Pancreas (tissue), 10 donors: Measurements from ENCODE around the gene KRT2. TPM values are rescaled to one million over a fixed set of nuclear protein-coding genes. Genes with fewer than 3 reads are reported as not detected.

Experiments used
- ATAC-seq, 4 donors: fragments of 200-7000 bp; cut with Tn5 transposase; one replicate each; pipeline versions ENCODE4 v1.8.0 to v1.9.1; 2020; ENCODE audit warnings: mild to moderate bottlenecking in 4 of 4, moderate library complexity in 4 of 4
- DNase-seq, 6 donors: peaks; one replicate each; pipeline ENCODE4 v3.0.0-alpha.2; 2020
- FAIRE-seq: peaks from 2 replicates; lab custom pipeline; 2012; peaks lifted over from hg19 to GRCh38; lab: Jason Lieb, UNC
- H3K27ac ChIP-seq, 4 donors: fragments of 200-600 bp; sonication (generic); 1 replicate in 3 of 4; 2 replicates in 1 of 4; pipeline versions ENCODE4 v1.5.0 to v1.8.0; 2020
- H3K27me3 ChIP-seq, 4 donors: fragments of 200-600 bp; one replicate each; pipeline ENCODE4 v1.8.0; 2021
- H3K36me3 ChIP-seq, 3 donors: fragments of 200-600 bp; sonication (generic) in 1 of 3; one replicate each; pipeline versions ENCODE4 v1.5.0 to v1.8.0; 2020 to 2021
- H3K4me1 ChIP-seq, 3 donors: fragments of 200-600 bp; one replicate each; pipeline ENCODE4 v1.8.0; 2021
- H3K4me3 ChIP-seq, 4 donors: fragments of 200-600 bp; sonication (generic) in 2 of 4; one replicate each; pipeline versions ENCODE4 v1.5.0 to v1.8.0; 2020 to 2021
- H3K9me3 ChIP-seq, 4 donors: fragments of 200-600 bp; one replicate each; pipeline ENCODE4 v1.8.0; 2021
- WGBS, 2 donors: extraction: QIAGEN DNeasy Blood & Tissue Kit; methylation state at CpG; one replicate each; pipeline ENCODE4 v1.1.7; 2013; 5-methylcytosine and 5-hydroxymethylcytosine counted together
- intact Hi-C, 3 donors: fragments of 100-400 bp; cut with DNase I; formaldehyde crosslinking; loops; one replicate each; pipeline versions ENCODE4 v1.11.1 to v1.14.2; 2022
- polyA plus RNA-seq, 2 donors: library from polyadenylated mRNA; stranded (reverse); fragments of 200-250 nt; gene quantifications; one replicate each; pipeline ENCODE4 v1.2.3, GENCODE V29; 2013
- total RNA-seq, 6 donors: library from RNA; stranded (reverse); fragmentation: NEBNext Ultra II Directional in 4 of 6; extraction: Animal tissue kit (Norgen Biotek cat#: 25700) in 4 of 6; gene quantifications; one replicate each; pipeline versions ENCODE4 v1.2.1 to v1.2.4, GENCODE V29; 2021 to 2023
- TF ChIP-seq, protein P1 (sequence below), 4 donors: fragments of 200-600 bp; sonication (generic) in 3 of 4; IDR thresholded peaks; one replicate each; pipeline versions ENCODE4 v1.5.0 to v1.8.0; 2021; ENCODE audit warnings: antibody characterized with exemption in 4 of 4
- donor health status: healthy with polysubstance abuse.
- donor health status: DM: no; HTN: no; CAD: no; lungs with moderate emphysema.
- donor health status: DM: no; HTN: no; CAD: no.
- donor health status: control.
- donor health status: control.
- donor health status: Bipolar disorder and iron deficiency.
- donor health status: DM: yes; HTN: yes; CAD: no.
- donor health status: DM: no; HTN: no; CAD: no.
- donor health status: DM: no; HTN: no; CAD: no.
- donor health status: DM: yes; HTN: yes; CAD: no.

KRT2 gene
- total and polyA plus RNA-seq, 8 donors, result 0.02 TPM; not detected in 7

DNA sequence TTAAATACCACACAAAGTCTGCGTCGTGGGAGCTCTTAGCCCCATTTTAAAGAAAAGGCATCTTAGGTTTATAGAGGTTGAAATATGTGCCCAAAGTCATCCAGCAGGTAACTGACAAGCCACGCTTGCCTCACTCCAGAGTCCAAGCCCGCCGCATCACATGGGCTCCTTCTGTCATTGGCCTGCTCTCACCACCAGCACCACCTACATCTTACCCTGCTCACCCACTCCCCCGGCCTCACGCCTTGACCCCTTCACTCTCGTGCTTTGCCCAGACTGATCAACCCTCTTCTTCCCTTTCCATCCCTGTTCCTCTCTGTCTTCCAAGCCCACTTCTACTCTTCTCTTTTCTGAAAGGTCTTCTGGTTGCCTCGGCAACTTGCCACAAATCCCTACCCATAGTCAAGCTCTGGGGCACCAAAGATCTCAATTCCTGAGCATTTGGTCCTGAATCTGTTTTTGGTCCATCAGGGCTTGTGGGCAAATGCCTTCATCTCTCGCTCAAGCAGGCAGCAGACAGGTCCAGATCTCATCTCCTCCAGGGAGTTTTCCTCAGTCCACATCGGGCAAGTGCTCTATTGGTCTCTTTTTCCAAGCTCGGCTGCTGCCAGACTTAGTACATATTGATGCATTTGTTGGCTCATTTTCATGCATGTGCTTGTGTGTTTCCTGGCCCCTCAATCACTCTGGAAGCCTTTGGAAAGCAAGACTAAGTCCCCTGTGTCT, 31.7 kb upstream of the KRT2 start:
- 73 to 75% methylated on average over 12 of the region's 12 CpGs for WGBS, 2 donors
- no peaks in the 10 kb centered on the region for H3K9me3 ChIP-seq

DNA sequence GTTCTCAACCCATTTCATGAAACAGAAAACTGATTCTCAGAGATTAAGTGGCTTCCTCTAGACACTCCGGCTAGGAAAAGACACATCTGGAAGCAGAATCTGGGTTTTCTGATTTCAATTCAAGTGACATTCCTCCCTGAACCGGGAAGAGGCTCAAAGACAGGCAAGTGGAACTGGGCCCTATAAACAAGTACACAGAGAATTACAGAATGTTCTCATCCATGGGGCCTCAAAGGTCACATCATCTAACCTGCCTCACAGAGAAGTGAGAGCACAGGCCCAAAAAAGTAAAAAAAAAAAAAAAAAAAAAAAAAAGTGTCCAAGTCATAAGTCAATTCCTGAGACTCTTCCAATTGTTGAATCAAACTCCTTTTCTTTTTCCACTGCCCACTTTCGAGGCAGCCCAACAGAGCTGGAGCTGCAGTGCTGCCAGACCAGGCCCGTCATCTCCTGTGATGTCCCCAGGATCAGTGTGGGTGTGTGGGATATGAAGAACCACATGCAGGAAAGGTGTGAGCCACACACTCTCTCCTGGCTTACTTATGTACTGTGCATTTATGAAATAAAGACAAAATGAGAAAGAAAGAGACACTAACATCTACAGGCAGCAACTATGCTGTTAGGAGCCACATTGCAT, 31.0 kb upstream of the KRT2 start:
- Histone ChIP-seq H3K36me3 (no peaks in the 10 kb centered on the region), H3K4me3 (no peak overlapping the region), H3K27ac (no peak overlapping the region), H3K9me3 (no peaks in the 10 kb centered on the region), H3K27me3 (no peaks in the 10 kb centered on the region), H3K4me1 (no peaks in the 10 kb centered on the region)
- intact Hi-C loops, result no loop called here
- DNase-seq, result no peak
- no peak for FAIRE-seq
- WGBS, 2 donors, result 68 to 74% methylated on average over 4 of the region's 4 CpGs
- ATAC-seq, result no peak
- TF ChIP-seq, protein P1, sequence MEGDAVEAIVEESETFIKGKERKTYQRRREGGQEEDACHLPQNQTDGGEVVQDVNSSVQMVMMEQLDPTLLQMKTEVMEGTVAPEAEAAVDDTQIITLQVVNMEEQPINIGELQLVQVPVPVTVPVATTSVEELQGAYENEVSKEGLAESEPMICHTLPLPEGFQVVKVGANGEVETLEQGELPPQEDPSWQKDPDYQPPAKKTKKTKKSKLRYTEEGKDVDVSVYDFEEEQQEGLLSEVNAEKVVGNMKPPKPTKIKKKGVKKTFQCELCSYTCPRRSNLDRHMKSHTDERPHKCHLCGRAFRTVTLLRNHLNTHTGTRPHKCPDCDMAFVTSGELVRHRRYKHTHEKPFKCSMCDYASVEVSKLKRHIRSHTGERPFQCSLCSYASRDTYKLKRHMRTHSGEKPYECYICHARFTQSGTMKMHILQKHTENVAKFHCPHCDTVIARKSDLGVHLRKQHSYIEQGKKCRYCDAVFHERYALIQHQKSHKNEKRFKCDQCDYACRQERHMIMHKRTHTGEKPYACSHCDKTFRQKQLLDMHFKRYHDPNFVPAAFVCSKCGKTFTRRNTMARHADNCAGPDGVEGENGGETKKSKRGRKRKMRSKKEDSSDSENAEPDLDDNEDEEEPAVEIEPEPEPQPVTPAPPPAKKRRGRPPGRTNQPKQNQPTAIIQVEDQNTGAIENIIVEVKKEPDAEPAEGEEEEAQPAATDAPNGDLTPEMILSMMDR (IDR thresholded peaks at IDR 0.05), result no peak

More for the DNA sequence above, 31.7 kb upstream of the KRT2 start:
- TF ChIP-seq, protein P1 (IDR thresholded peaks at IDR 0.05), result no peak
- no peaks in the 10 kb centered on the region for H3K36me3 ChIP-seq
- H3K27ac ChIP-seq, result no peak overlapping the region
- ATAC-seq (no peak), DNase-seq (no peak), FAIRE-seq (no peak)
- H3K27me3 ChIP-seq, result peaks cover 0 to 3% (median 0%) of the 10 kb centered on the region in 4 donors
- intact Hi-C loops, result no loop called here
- no peak overlapping the region for H3K4me3 ChIP-seq
- H3K4me1 ChIP-seq, result no peaks in the 10 kb centered on the region

DNA sequence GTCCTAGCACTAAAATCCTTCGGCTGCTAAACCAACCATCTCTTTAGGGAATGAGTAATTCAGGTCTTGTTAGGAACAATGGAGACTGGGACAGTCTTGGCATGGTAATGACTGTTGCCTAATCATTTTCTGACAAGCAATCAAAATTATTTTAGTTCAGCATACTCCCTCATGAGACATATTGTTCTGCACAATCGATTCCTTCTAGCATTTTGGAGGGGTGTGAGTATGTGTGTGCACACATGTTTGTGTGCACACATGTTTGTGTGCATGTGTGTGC, 30.3 kb upstream of the KRT2 start:
- no peak overlapping the region for H3K27ac ChIP-seq
- TF ChIP-seq, protein P1 (IDR thresholded peaks at IDR 0.05), result no peak
- DNase-seq (no peak), ATAC-seq (no peak), FAIRE-seq (no peak)
- 58 to 74% methylated on average over 2 of the region's 2 CpGs for WGBS, 2 donors
- no peaks in the 10 kb centered on the region for H3K9me3 ChIP-seq
- no peak overlapping the region for H3K4me3 ChIP-seq
- H3K27me3 ChIP-seq, result no peaks in the 10 kb centered on the region
- no peaks in the 10 kb centered on the region for H3K4me1 ChIP-seq
- no peaks in the 10 kb centered on the region for H3K36me3 ChIP-seq
- intact Hi-C loops, result no loop called here

DNA sequence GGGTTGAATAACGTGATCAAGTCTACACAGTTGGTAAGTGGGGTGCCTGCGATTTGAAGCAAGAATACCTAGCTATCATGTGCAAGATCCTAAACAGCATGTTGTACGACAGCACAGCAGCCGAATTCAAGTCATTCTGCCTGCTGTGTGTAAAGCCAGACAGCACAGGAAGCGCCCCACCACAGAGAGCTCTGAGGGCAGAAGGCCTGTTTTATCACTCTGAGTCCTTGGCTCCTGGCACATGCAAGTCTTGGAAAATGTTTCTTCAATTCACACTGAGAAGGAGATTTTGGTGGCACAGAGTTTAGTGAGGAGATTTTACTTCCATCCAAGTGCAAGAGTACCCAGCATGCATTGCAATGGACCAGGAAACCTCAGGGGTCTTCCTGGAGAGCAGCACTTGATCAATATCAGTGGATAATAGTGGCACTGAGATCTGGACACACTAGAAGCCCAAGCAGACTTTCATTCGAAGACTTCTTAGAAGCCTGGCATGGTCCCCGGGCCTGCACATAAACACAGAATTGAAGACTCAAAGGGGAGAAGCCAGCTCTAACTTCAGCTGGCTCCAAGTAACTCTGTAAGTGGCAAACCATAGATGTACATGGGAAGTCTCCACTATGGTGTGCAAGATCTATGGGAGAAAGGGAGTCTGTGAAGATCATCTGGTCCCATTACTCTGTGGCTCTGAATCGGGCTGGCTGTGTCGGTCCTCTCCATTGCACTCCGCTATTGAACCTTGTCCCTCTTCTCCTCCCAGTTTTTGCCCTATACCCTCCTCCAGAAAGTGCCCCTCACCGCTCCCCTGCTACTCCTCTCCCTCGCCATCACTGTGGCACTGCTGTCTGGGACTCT, 29.7 kb upstream of the KRT2 start:
- 59 to 81% methylated on average over 12 of the region's 12 CpGs for WGBS, 2 donors
- no peak overlapping the region for H3K27ac ChIP-seq
- intact Hi-C loops, result no loop called here
- ATAC-seq (no peak), DNase-seq (no peak), FAIRE-seq (no peak)
- TF ChIP-seq, protein P1 (IDR thresholded peaks at IDR 0.05), result no peak
- H3K4me3 ChIP-seq, result no peak overlapping the region
- H3K9me3 ChIP-seq, result no peaks in the 10 kb centered on the region
- no peaks in the 10 kb centered on the region for H3K4me1 ChIP-seq
- no peaks in the 10 kb centered on the region for H3K36me3 ChIP-seq
- no peaks in the 10 kb centered on the region for H3K27me3 ChIP-seq
